ENCODE measurements around the gene GRP. TPM values are rescaled to one million over a fixed set of nuclear protein-coding genes. Genes with fewer than 3 reads are reported as not detected.

The GRP gene
- total RNA-seq, 1 experiment from 2014 or later = not detected

DNA sequence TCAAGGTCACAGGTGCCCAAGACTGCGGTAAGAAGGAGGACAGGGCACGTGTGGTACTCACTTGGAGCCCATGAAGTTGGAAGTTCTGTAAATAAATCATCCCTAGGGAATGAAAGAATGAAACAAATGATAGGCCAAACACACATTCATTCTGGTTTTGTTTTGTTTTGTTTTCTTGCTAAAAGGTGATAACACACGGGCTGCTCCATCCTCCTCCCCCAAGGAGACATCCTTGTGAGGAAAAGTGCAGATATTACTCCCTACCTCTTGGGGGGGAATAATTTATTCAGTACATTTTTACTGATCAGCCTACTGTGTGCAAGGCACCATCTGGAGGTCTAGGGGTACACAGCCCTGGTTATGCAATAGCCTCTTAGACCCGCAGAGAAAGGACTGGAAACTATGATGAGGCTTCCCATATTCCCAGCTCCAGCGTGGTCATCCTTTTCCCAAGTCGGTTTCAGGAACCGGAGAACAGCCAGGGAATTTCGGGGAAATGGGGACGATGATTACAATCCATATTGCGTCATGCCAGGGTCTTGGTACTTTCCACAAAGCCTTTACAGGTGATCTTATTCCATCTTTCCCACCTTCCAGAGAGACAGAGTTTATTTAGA lies 47.0 kb downstream of the GRP start:
- no TSS peak for BruUV-seq (replicated peaks)
- no peak overlapping the region for H3K4me2 ChIP-seq (ENCODE audit: low read length)
- H3K4me3 ChIP-seq (replicated peaks in 1 of 2; ENCODE audit: low read depth in 1 of 2, low read length in 2 of 2) = no peak overlapping the region
- no peak for ATAC-seq
- POLR2A ChIA-PET = no interaction called here
- no peaks in the 10 kb centered on the region for H4K20me1 ChIP-seq (ENCODE audit: insufficient read depth)
- H3K27ac ChIP-seq (ENCODE audit: low read depth, low read length) = no peak overlapping the region
- peaks cover 0 to 7% of the 10 kb centered on the region in 2 experiments; a peak in 2 of 4 replicates for H3K4me1 ChIP-seq (ENCODE audit: control insufficient read depth in 1 of 2, insufficient read depth in 2 of 2, low read length in 2 of 2)
- no peaks in the 10 kb centered on the region for H3K9me2 ChIP-seq (ENCODE audit: insufficient read depth)
- no peaks in the 10 kb centered on the region for H3K36me3 ChIP-seq (ENCODE audit: control insufficient read depth in 1 of 2, insufficient read depth in 2 of 2, low read length in 2 of 2)
- no peaks in the 10 kb centered on the region for H3K9me3 ChIP-seq (ENCODE audit: control insufficient read depth in 1 of 2, insufficient read depth in 1 of 2, low read depth in 1 of 2, low read length in 2 of 2)
- no peak for DNase-seq (ENCODE audit: low read depth, low spot score)
- RAD21 ChIA-PET (ENCODE audit: low non-redundant PET in 1 of 2, low total read pairs in 2 of 2, uncharacterized antibody in 2 of 2, unreplicated experiment in 2 of 2) = no interaction called here
- H2AFZ ChIP-seq (ENCODE audit: low read depth, low read length, poor library complexity, severe bottlenecking) = no peak overlapping the region
- no peak overlapping the region for H3K9ac ChIP-seq (ENCODE audit: low read length)
- TF ChIP-seq POLR2AphosphoS5 (IDR thresholded peaks at IDR 0.05; ENCODE audit: low read depth, low read length) (no peak), CBX3 (IDR thresholded peaks at IDR 0.05; ENCODE audit: low read depth) (no peak), RAD21 (IDR thresholded peaks at IDR 0.05; ENCODE audit: low read depth) (no peak), SIN3A (IDR thresholded peaks at IDR 0.05; ENCODE audit: low read depth) (no peak), REST (IDR thresholded peaks at IDR 0.05; ENCODE audit: low read depth) (no peak), ZFX (IDR thresholded peaks at IDR 0.05) (no peak), JUND (IDR thresholded peaks at IDR 0.05) (no peak), MAX (IDR thresholded peaks at IDR 0.05) (no peak), POLR2A (IDR thresholded peaks at IDR 0.05; ENCODE audit: borderline replicate concordance, extremely low read depth, insufficient read depth, insufficient read length) (no peak), CTCF (IDR thresholded peaks at IDR 0.05 in 2 of 3, conservative IDR thresholded peaks at IDR 0.05 in 1 of 3; ENCODE audit: borderline replicate concordance in 1 of 3, insufficient read depth in 1 of 3, low read depth in 2 of 3, low read length in 2 of 3) (no peak), EZH2phosphoT487 (IDR thresholded peaks at IDR 0.05; ENCODE audit: borderline replicate concordance) (no peak), YY1 (IDR thresholded peaks at IDR 0.05; ENCODE audit: extremely low read depth, insufficient replicate concordance, low read depth, low read length) (no peak), EGR1 (IDR thresholded peaks at IDR 0.05; ENCODE audit: low read depth) (no peak), FOSL1 (IDR thresholded peaks at IDR 0.05; ENCODE audit: low read depth) (no peak), CEBPB (IDR thresholded peaks at IDR 0.05; ENCODE audit: low read depth) (no peak), ZNF274 (IDR thresholded peaks at IDR 0.05; ENCODE audit: low read depth, low read length) (no peak), SP1 (IDR thresholded peaks at IDR 0.05; ENCODE audit: low read depth) (no peak)
- TF ChIP-seq, protein P1, sequence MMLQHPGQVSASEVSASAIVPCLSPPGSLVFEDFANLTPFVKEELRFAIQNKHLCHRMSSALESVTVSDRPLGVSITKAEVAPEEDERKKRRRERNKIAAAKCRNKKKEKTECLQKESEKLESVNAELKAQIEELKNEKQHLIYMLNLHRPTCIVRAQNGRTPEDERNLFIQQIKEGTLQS (IDR thresholded peaks at IDR 0.05) = no peak
- H3K27me3 ChIP-seq (ENCODE audit: insufficient read depth, low read length) = peaks cover 9% of the 10 kb centered on the region
- no peaks in the 10 kb centered on the region for H3K79me2 ChIP-seq (ENCODE audit: insufficient read depth, low read length)
- CTCF ChIA-PET = interaction anchor here (1.0 to 1.5 kb wide), 3 partner anchors 18 to 136 kb away, joined by 3 to 5 read pairs (median 4); no protein-coding TSS in a partner anchor
- intact Hi-C loops (cut with micrococcal nuclease) = no loop called here
